ENCODE data around the gene SSUH2.
"Not testable (repeated sequence)": the region's sequence is repeated elsewhere in the genome, so short reads cannot be mapped to it uniquely, and the experiment has no call there.

The SSUH2 gene

GRCh38 chr3:8644748-8645390 lies at the start of gene SSUH2:
Gene SSUH2, minus strand, starts transcription at chr3:8644798. Its CDS starts 40 bp downstream, at chr3:8644758.
- no peak for FAIRE-seq

- FAIRE-seq, result not testable (repeated sequence)
These were observed 46.7 kb upstream of the SSUH2 start for GRCh38 chr3:8691295-8691694.

- not testable (repeated sequence) for FAIRE-seq
These were observed 40.4 kb upstream of the SSUH2 start for GRCh38 chr3:8684992-8685391.

- FAIRE-seq, result not testable (repeated sequence)
These were observed 38.4 kb upstream of the SSUH2 start for GRCh38 chr3:8682850-8683574.

GRCh38 chr3:8681881-8682538 lies 37.4 kb upstream of the SSUH2 start:
- FAIRE-seq, result not testable (repeated sequence)

- no peak for FAIRE-seq
These were observed 36.8 kb upstream of the SSUH2 start for GRCh38 chr3:8681349-8681748.

- not testable (repeated sequence) for FAIRE-seq
These were observed 35.4 kb upstream of the SSUH2 start for GRCh38 chr3:8679817-8680553.

GRCh38 chr3:8678751-8679150 lies 34.2 kb upstream of the SSUH2 start:
- FAIRE-seq, result no peak

- FAIRE-seq, result not testable (repeated sequence)
These were observed 32.7 kb upstream of the SSUH2 start for GRCh38 chr3:8677258-8677657.

- FAIRE-seq, result not testable (repeated sequence)
These were observed 31.0 kb upstream of the SSUH2 start for GRCh38 chr3:8675591-8675990.

- no peak for FAIRE-seq
These were observed 28.6 kb upstream of the SSUH2 start for GRCh38 chr3:8673083-8673737.

- peak; percentile 90 for FAIRE-seq
These were observed 24.4 kb upstream of the SSUH2 start for GRCh38 chr3:8669019-8669418.

- no peak for FAIRE-seq
These were observed 23.6 kb upstream of the SSUH2 start for GRCh38 chr3:8668216-8668615.

GRCh38 chr3:8667463-8668091 lies 23.0 kb upstream of the SSUH2 start:
- FAIRE-seq, result no peak

GRCh38 chr3:8665407-8665896 lies 20.9 kb upstream of the SSUH2 start:
- FAIRE-seq, result no peak

GRCh38 chr3:8663177-8664061 lies 18.8 kb upstream of the SSUH2 start:
- no peak for FAIRE-seq

- no peak for FAIRE-seq
These were observed 18.0 kb upstream of the SSUH2 start for GRCh38 chr3:8662594-8662993.

- no peak for FAIRE-seq
These were observed 15.8 kb upstream of the SSUH2 start for GRCh38 chr3:8660175-8661118.

GRCh38 chr3:8659242-8659641 lies 14.6 kb upstream of the SSUH2 start:
- FAIRE-seq, result no peak
